PFSK-1 (cell line): ENCODE measurements around the gene KRTAP12-3.

ENCODE experiments used
- FOXP2 ChIP-seq: optimal IDR thresholded peaks from 2 replicates; pipeline ENCODE3; 2011; ENCODE audit warnings: borderline replicate concordance, control low read depth, inconsistent platforms; ENCODE audit not compliant: insufficient read depth; ENCODE audit errors: extremely low read length, extremely low read depth
- POLR2AphosphoS5 ChIP-seq: IDR thresholded peaks from 2 replicates; pipeline ENCODE4 v1.6.1; 2012; ENCODE audit warnings: low read depth, mild to moderate bottlenecking, control low read depth, low read length, moderate library complexity
- SIN3A ChIP-seq: IDR thresholded peaks from 2 replicates; pipeline ENCODE4 v1.6.1; 2012; ENCODE audit warnings: mild to moderate bottlenecking, low read length, moderate library complexity, borderline replicate concordance; ENCODE audit not compliant: insufficient read depth
- TAF1 ChIP-seq: IDR thresholded peaks from 2 replicates; pipeline ENCODE4 v1.6.1; 2012; ENCODE audit warnings: low read length, control low read depth, borderline replicate concordance; ENCODE audit not compliant: insufficient read depth
- TF ChIP-seq, protein P1 (sequence below), 2 experiments: IDR thresholded peaks; 2 replicates each; pipeline versions ENCODE4 v1.6.1 to v1.8.0; 2011 to 2012; ENCODE audit warnings: low read depth in 2 of 2, low read length in 2 of 2, control low read depth in 1 of 2, inconsistent platforms in 1 of 2, mild to moderate bottlenecking in 1 of 2, moderate library complexity in 1 of 2; ENCODE audit not compliant: insufficient read depth in 1 of 2

The KRTAP12-3 gene

DNA sequence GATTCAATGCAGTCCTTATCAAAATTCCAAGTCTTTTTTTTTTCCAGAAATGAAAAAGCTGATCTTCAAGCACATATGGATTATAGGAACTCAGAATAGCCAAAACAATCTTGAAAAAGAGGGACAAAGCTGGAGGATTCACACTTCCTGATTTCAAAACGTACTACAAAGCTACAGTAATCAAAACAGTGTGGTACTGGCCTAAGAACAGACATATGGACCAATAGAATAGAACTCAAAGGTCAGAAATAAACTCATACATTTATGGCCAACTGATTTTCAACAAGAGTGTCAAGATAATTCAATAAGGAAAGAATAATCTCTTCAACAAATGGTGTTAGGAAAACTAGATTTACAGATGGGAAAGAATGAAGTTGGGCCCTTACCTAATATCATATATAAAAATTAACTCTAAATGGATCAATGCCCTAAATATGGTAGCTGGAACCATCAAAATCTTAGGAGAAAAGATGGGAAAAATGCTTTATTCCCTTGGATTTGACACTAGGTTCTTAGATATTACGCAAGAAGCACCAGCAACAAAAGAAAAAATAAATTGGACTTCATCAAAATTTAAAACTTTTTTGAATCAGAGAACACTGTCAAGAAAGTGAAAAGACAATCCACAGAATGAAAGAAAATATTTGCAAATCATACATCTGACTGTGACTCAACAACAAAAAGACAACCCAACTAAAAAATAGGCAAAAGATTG lies 35.2 kb downstream of the KRTAP12-3 start:
- TF ChIP-seq SIN3A (no peak), POLR2AphosphoS5 (no peak), FOXP2 (no peak), TAF1 (no peak)
- TF ChIP-seq, protein P1, sequence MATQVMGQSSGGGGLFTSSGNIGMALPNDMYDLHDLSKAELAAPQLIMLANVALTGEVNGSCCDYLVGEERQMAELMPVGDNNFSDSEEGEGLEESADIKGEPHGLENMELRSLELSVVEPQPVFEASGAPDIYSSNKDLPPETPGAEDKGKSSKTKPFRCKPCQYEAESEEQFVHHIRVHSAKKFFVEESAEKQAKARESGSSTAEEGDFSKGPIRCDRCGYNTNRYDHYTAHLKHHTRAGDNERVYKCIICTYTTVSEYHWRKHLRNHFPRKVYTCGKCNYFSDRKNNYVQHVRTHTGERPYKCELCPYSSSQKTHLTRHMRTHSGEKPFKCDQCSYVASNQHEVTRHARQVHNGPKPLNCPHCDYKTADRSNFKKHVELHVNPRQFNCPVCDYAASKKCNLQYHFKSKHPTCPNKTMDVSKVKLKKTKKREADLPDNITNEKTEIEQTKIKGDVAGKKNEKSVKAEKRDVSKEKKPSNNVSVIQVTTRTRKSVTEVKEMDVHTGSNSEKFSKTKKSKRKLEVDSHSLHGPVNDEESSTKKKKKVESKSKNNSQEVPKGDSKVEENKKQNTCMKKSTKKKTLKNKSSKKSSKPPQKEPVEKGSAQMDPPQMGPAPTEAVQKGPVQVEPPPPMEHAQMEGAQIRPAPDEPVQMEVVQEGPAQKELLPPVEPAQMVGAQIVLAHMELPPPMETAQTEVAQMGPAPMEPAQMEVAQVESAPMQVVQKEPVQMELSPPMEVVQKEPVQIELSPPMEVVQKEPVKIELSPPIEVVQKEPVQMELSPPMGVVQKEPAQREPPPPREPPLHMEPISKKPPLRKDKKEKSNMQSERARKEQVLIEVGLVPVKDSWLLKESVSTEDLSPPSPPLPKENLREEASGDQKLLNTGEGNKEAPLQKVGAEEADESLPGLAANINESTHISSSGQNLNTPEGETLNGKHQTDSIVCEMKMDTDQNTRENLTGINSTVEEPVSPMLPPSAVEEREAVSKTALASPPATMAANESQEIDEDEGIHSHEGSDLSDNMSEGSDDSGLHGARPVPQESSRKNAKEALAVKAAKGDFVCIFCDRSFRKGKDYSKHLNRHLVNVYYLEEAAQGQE (IDR thresholded peaks at IDR 0.05; ENCODE audit: insufficient read depth in 1 of 2, low read depth in 2 of 2, low read length in 2 of 2) = no peak

DNA sequence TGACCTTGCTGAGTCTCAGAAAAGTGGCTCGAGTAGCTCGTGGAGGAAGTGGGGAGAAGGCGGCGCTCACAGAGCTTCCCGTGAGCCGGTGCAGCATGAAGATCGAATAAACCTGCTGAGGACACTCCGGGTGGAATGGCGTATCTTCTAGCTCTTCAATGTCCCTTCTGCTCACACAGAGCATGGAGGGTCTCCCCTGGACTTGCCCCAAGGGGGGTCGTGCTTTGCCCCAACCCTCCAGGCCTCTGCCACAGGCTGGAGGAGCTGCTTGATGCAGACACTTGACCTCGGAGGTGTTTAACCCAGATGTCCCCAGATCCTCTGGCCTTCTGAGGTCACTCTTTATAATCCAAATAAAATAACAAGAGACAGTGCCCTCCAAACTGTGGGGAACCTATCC lies 37.0 kb downstream of the KRTAP12-3 start:
- no peak for TF ChIP-seq SIN3A
- no peak for TF ChIP-seq TAF1

DNA sequence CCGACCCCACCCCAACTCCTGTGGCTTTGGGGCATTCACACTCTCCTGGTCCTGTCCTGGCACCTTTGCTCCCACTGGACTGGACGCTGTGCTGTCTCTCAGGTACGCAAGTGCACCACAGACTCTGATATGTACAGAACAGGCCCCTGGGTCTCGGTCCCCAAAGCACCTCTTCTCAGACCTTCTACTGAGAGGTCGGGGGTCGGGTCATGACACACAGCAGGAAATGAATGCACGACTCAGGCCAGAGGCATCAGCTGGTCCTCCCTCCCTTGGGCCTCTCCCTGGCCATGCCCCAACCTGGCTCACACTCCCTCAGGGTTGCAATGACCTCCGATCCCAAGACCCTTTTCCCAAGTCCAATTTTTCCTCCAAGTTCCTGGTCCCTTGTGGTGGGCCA lies 37.5 kb downstream of the KRTAP12-3 start:
- TF ChIP-seq SIN3A = no peak
- TF ChIP-seq, protein P1 (IDR thresholded peaks at IDR 0.05; ENCODE audit: insufficient read depth in 1 of 2, low read depth in 2 of 2, low read length in 2 of 2) = no peak
- TF ChIP-seq TAF1 = no peak
- TF ChIP-seq POLR2AphosphoS5 = no peak
- TF ChIP-seq FOXP2 = no peak

DNA sequence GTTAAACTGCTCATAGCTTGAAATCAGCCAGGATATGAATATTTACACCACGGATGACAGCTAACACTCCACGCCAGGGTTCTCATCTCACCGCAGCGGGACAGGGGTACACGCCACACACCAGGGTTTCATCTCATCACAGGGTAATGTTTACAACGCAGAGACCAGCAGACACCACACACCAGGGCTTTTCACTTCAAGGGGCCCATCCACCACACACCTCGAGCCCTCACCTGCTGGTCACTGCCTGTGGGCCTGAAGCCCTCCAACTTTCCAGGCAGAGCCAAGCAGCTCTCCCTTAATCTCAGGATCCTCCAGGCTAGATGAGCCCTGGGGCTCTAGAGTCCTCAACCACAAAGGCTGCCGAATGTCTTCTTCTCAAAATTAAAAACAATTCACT lies 37.9 kb downstream of the KRTAP12-3 start:
- TF ChIP-seq TAF1 (no peak), FOXP2 (no peak), SIN3A (no peak), POLR2AphosphoS5 (no peak)
- TF ChIP-seq, protein P1 (IDR thresholded peaks at IDR 0.05; ENCODE audit: insufficient read depth in 1 of 2, low read depth in 2 of 2, low read length in 2 of 2) = no peak

DNA sequence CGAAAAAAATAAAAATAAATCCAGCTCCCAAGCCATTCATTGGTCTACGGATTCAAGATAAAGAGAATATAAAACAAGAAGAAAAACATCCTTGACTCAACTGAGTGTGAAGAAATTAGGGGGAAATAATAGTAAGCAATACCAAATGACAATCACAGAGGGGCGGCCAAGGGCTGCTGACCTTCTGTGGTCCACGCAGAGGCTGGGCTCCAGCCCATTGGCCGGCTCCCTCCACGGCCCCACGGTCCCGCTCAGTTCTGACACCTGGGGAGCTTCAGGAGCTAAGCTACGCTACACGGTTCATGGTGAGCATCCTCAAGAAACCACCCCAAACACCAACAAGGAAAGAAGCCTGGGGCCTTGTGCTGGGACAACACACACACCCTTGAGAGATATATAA lies 38.8 kb downstream of the KRTAP12-3 start:
- no peak for TF ChIP-seq TAF1
- TF ChIP-seq SIN3A = no peak
- no peak for TF ChIP-seq FOXP2
- TF ChIP-seq, protein P1 (IDR thresholded peaks at IDR 0.05; ENCODE audit: insufficient read depth in 1 of 2, low read depth in 2 of 2, low read length in 2 of 2) = no peak
